Adrenal gland (tissue), 5 donors: ENCODE results near the gene HNRNPA3.

Experiments used
- CTCF ChIP-seq, 6 experiments: fragments of 450-650 bp in 4 of 6; fragments of 200-600 bp in 2 of 6; sonication (generic) in 1 of 6; IDR thresholded peaks; 1 replicate in 5 of 6; 2 replicates in 1 of 6; pipeline versions ENCODE4 v1.5.1 to v1.8.0; 2016 to 2021; ENCODE audit warnings: antibody characterized with exemption in 6 of 6, mild to moderate bottlenecking in 2 of 6, moderate library complexity in 1 of 6
- POLR2A ChIP-seq, 2 donors: fragments of 450-650 bp; IDR thresholded peaks; one replicate each; pipeline ENCODE4 v1.6.1; 2017; ENCODE audit warnings: antibody characterized with exemption in 2 of 2, mild to moderate bottlenecking in 2 of 2, moderate library complexity in 1 of 2
- donor health status: DM: no; HTN: no; CAD: no.

DNA sequence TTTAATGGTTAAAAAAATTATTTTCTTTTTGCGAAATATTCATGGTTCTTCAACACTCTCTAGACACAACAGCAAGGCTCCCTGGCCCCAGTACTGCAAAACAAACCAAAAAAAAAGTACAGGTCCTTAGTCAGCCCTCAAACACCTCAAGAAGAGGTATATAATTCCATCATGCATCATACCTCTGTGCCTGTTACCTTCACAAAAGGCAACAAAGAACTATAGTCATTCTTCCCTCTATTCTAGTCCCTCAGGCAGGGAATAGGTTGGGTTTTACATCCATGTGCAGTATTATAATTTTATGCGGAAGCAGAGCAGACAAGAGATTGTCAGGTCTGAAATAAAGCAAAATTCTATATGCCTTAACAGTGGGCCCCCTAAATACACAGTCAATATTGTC is 43.4 kb downstream of the HNRNPA3 start:
- TF ChIP-seq CTCF (IDR thresholded peaks at IDR 0.05) (no peak), POLR2A (IDR thresholded peaks at IDR 0.05) (no peak)
